22Rv1 (cell line): ENCODE results near the gene NEB.

Experiments
- ZFX ChIP-seq: fragments of 450-650 bp; IDR thresholded peaks from 2 replicates; pipeline ENCODE4 v1.6.1; 2017; ENCODE audit warnings: antibody characterized with exemption, borderline replicate concordance
- TF ChIP-seq, protein P1 (sequence below): fragments of 450-650 bp; IDR thresholded peaks from 2 replicates; pipeline ENCODE4 v1.5.1; 2017; ENCODE audit warnings: mild to moderate bottlenecking

GRCh38 chr2:151776367-151776766 is 42.1 kb upstream of the NEB start:
- TF ChIP-seq, protein P1, sequence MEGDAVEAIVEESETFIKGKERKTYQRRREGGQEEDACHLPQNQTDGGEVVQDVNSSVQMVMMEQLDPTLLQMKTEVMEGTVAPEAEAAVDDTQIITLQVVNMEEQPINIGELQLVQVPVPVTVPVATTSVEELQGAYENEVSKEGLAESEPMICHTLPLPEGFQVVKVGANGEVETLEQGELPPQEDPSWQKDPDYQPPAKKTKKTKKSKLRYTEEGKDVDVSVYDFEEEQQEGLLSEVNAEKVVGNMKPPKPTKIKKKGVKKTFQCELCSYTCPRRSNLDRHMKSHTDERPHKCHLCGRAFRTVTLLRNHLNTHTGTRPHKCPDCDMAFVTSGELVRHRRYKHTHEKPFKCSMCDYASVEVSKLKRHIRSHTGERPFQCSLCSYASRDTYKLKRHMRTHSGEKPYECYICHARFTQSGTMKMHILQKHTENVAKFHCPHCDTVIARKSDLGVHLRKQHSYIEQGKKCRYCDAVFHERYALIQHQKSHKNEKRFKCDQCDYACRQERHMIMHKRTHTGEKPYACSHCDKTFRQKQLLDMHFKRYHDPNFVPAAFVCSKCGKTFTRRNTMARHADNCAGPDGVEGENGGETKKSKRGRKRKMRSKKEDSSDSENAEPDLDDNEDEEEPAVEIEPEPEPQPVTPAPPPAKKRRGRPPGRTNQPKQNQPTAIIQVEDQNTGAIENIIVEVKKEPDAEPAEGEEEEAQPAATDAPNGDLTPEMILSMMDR, result no peak
- no peak for TF ChIP-seq ZFX
